Endothelial cell of umbilical vein (primary cell): ENCODE results near the gene HCK. TPM values are rescaled to one million over a fixed set of nuclear protein-coding genes. Genes with fewer than 3 reads are reported as not detected.

Experiments
- BruUV-seq: library from RNA; stranded (reverse); fragments of 400-500 nt; replicated peaks from 2 replicates; lab custom pipeline; 2021; lab: Mats Ljungman, UMichigan
- CTCF ChIA-PET: fragments of 300-600, 350-600 bp; sonication (Branson Sonifier 250); formaldehyde crosslinking; loops from one replicate; lab custom pipeline; 2021; ENCODE audit warnings: antibody characterized with exemption, inconsistent platforms; lab: Charles Lee
- POLR2A ChIA-PET: fragments of 300-600, 350-600 bp; sonication (Branson Sonifier 250); formaldehyde crosslinking; loops from one replicate; lab custom pipeline; 2021; ENCODE audit warnings: antibody characterized with exemption, inconsistent platforms; lab: Charles Lee
- DNase-seq: peaks from one replicate; pipeline ENCODE4 v3.0.0-alpha.2; 2011; ENCODE audit warnings: low read depth, low spot score
- FAIRE-seq: peaks from 2 replicates; lab custom pipeline; 2011; peaks lifted over from hg19 to GRCh38; lab: Jason Lieb, UNC
- H2AFZ ChIP-seq: 2 replicates; pipeline ENCODE4 v1.6.0; 2012; ENCODE audit warnings: low read depth, low read length, control low read depth, inconsistent platforms
- H3K27ac ChIP-seq: 2 replicates; pipeline ENCODE4 v1.5.1; 2011; ENCODE audit warnings: low read depth, mild to moderate bottlenecking, control low read depth, low read length, moderate library complexity; ENCODE audit not compliant: insufficient read depth
- H3K27me3 ChIP-seq, 2 experiments: 2 replicates each; pipeline versions ENCODE4 v1.6.0 to v1.6.1; 2011; ENCODE audit warnings: low read length in 2 of 2, mixed read lengths in 1 of 2; ENCODE audit not compliant: control insufficient read depth in 2 of 2, insufficient read depth in 2 of 2
- H3K36me3 ChIP-seq, 2 experiments: 2 replicates in 1 of 2; 3 replicates in 1 of 2; pipeline ENCODE4 v1.5.1; 2011; ENCODE audit warnings: low read length in 2 of 2, mild to moderate bottlenecking in 1 of 2, moderate library complexity in 1 of 2; ENCODE audit not compliant: control insufficient read depth in 2 of 2, insufficient read depth in 2 of 2; ENCODE audit errors: extremely low read depth in 1 of 2
- H3K4me1 ChIP-seq: 3 replicates; pipeline ENCODE4 v1.5.1; 2011; ENCODE audit warnings: mild to moderate bottlenecking, low read length; ENCODE audit not compliant: control insufficient read depth, insufficient read depth; ENCODE audit errors: extremely low read depth
- H3K4me2 ChIP-seq: 2 replicates; pipeline ENCODE4 v1.6.1; 2011; ENCODE audit warnings: low read length, control low read depth, mixed read lengths; ENCODE audit not compliant: insufficient read depth
- H3K4me3 ChIP-seq, 3 experiments: fragments of 200-600 bp in 1 of 3; sonication (generic), shearing (Covaris generic) in 1 of 3; replicated peaks in 1 of 3; 2 replicates each; pipeline ENCODE4 v1.5.1; 2011 to 2016; ENCODE audit warnings: control low read depth in 3 of 3, low read length in 3 of 3, mild to moderate bottlenecking in 2 of 3, inconsistent platforms in 1 of 3, low read depth in 1 of 3, moderate library complexity in 1 of 3; ENCODE audit not compliant: insufficient read depth in 1 of 3
- H3K79me2 ChIP-seq: 2 replicates; pipeline ENCODE4 v1.6.0; 2012; ENCODE audit warnings: low read length, inconsistent platforms; ENCODE audit not compliant: control insufficient read depth, insufficient read depth
- H3K9ac ChIP-seq: replicated peaks from 2 replicates; pipeline ENCODE3; 2011; ENCODE audit warnings: low read length, control low read depth; ENCODE audit not compliant: insufficient read depth; ENCODE audit errors: extremely low read depth
- H3K9me1 ChIP-seq: replicated peaks from 3 replicates; pipeline ENCODE4 v1.6.0; 2011; ENCODE audit warnings: mild to moderate bottlenecking, low read length; ENCODE audit not compliant: control insufficient read depth, insufficient read depth; ENCODE audit errors: extremely low read depth
- H3K9me3 ChIP-seq: replicated peaks from 2 replicates; pipeline ENCODE4 v1.5.1; 2012; ENCODE audit warnings: low read length, inconsistent platforms; ENCODE audit not compliant: control insufficient read depth, insufficient read depth
- H4K20me1 ChIP-seq: replicated peaks from 2 replicates; pipeline ENCODE3; 2011; ENCODE audit warnings: mild to moderate bottlenecking, low read length; ENCODE audit not compliant: control insufficient read depth, insufficient read depth; ENCODE audit errors: extremely low read depth
- EZH2 ChIP-seq: IDR thresholded peaks from 2 replicates; pipeline ENCODE4 v1.6.1; 2012; ENCODE audit warnings: borderline replicate concordance, low read depth, mild to moderate bottlenecking, moderate library complexity, low read length, inconsistent platforms; ENCODE audit not compliant: severe bottlenecking
- FOS ChIP-seq: IDR thresholded peaks from 2 replicates; pipeline ENCODE4 v1.6.1; 2011; ENCODE audit warnings: mild to moderate bottlenecking, low read length, moderate library complexity, borderline replicate concordance; ENCODE audit not compliant: insufficient read depth
- GATA2 ChIP-seq: IDR thresholded peaks from 2 replicates; pipeline ENCODE4 v1.7.0; 2011; ENCODE audit warnings: low read depth, mild to moderate bottlenecking, moderate library complexity, mixed read lengths, low read length; ENCODE audit not compliant: insufficient read length, insufficient read depth
- JUN ChIP-seq: IDR thresholded peaks from 2 replicates; pipeline ENCODE4 v1.6.1; 2011; ENCODE audit warnings: borderline replicate concordance, low read depth; ENCODE audit not compliant: insufficient read length, insufficient read depth
- MAX ChIP-seq: IDR thresholded peaks from 2 replicates; pipeline ENCODE4 v1.6.1; 2011; ENCODE audit not compliant: insufficient read depth, insufficient read length
- MYC ChIP-seq: IDR thresholded peaks from one replicate; pipeline ENCODE4 v1.6.1; 2011; ENCODE audit warnings: mild to moderate bottlenecking, low read depth, low read length
- POLR2A ChIP-seq: IDR thresholded peaks from 2 replicates; pipeline ENCODE4 v1.6.1; 2012; ENCODE audit warnings: low read depth, mild to moderate bottlenecking, control low read depth, low read length
- POLR2AphosphoS5 ChIP-seq: IDR thresholded peaks from 2 replicates; pipeline ENCODE4 v1.6.1; 2012; ENCODE audit warnings: low read depth, mild to moderate bottlenecking, control low read depth, low read length, moderate library complexity; ENCODE audit not compliant: insufficient read depth
- dilution Hi-C: fragments of 300-500 bp; cut with MboI; formaldehyde crosslinking; loops from one replicate; pipeline ENCODE4 v1.15.0; 2019; ENCODE audit warnings: low sequenced_read_pairs; ENCODE audit not compliant: extremely low pct_ligation_motif_present
- intact Hi-C: fragments of 100-400 bp; cut with micrococcal nuclease; formaldehyde crosslinking; loops from one replicate; pipeline ENCODE4 v1.10.0; 2022
- polyA plus RNA-seq, 4 experiments: library from polyadenylated mRNA; depleted of rRNA in 3 of 4; stranded (reverse) in 3 of 4; unstranded in 1 of 4; fragments of >200 nt; gene quantifications; 2 replicates each; pipeline versions ENCODE4 v1.2.1 to v1.2.3, GENCODE V29; 2011 to 2012; ENCODE audit warnings: missing spikeins in 1 of 4
- total RNA-seq: library from RNA; stranded (reverse); gene quantifications from 2 replicates; pipeline ENCODE4 v1.2.3, GENCODE V29; 2021
- TF ChIP-seq, protein P1 (sequence below), 2 donors: IDR thresholded peaks; 1 replicate in 1 of 2; 2 replicates in 1 of 2; pipeline ENCODE4 v1.5.1; 2011; ENCODE audit warnings: low read length in 2 of 2, mild to moderate bottlenecking in 2 of 2, moderate library complexity in 2 of 2, control low read depth in 1 of 2, inconsistent platforms in 1 of 2, low read depth in 1 of 2; ENCODE audit not compliant: insufficient read depth in 1 of 2; ENCODE audit errors: extremely low read depth in 1 of 2

Gene HCK
- total and polyA plus RNA-seq, 2 donors (not counting 3 experiments of a cell fraction or from before 2014, with no cell fraction given), result not detected

DNA sequence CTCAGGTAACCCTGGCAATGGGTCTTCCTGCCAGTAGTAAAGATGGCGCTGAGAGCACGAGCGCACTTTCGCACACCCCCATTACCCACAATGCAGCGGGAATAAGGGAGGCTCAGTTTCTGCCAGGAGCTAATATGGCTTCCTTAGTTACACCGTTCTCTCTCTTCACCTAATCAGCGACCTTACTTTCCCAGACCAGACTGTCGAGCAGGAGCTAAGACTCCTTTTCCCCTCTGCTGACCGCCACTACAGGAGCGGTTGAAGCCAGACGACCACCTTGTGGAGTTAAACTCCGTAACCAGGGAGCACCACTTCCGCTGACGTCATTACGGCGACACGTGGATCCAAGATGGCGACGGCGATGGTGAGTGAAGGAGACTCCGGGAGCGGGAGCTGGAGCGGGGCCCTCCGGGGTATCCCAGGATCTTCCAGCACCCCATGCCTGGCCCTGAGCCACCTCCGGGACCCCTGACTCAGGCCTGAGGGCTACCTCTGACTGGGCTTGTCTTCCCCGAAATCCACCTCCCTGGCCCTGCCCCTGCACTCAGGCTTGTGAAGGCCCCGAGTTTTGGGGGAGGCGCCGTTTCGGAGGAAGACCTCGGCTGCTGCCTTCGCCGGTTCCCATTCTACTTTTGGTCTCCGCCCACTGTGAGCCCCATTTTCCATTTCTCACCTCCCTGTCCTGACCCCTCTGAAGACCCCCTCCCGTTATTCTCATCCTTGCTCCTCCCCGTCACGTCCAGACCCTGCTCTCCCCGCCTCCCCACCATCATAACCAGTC is 57.5 kb downstream of the HCK start, which contains the start of gene TM9SF4:
Gene TM9SF4, plus strand, starts transcription at position 323 of the 781 bp plus-strand sequence. Its CDS starts 27 bp downstream, at position 350.
- ChIA-PET CTCF (interaction anchor here (0.6 to 1.3 kb wide), 4 partner anchors 9 to 222 kb away, joined by 3 to 4 read pairs (median 4); no protein-coding TSS in a partner anchor), POLR2A (interaction anchor here (0.6 kb wide), 1 partner anchor 9 kb away, joined by 3 read pairs; no protein-coding TSS in a partner anchor)
- Histone ChIP-seq H3K9me1 (no peaks in the 10 kb centered on the region), H3K79me2 (peaks cover 46% of the 10 kb centered on the region), H3K4me2 (peak within 1 kb of the TSS; percentile 83), H3K27me3 (no peaks in the 10 kb centered on the region), H3K4me1 (peaks cover 9% of the 10 kb centered on the region), H2AFZ (peak within 1 kb of the TSS; percentile 76), H3K9me3 (no peaks in the 10 kb centered on the region), H3K27ac (peak within 1 kb of the TSS; percentile 96), H3K36me3 (no peaks in the 10 kb centered on the region), H3K4me3 (peak within 1 kb of the TSS; percentile 25 to 79 (median 75)), H4K20me1 (no peaks in the 10 kb centered on the region), H3K9ac (peak within 1 kb of the TSS; percentile 97)
- peak; percentile 91 for FAIRE-seq
- intact Hi-C loops (no loop called here), dilution Hi-C loops (no loop called here)
- DNase-seq, result peak; percentile 94
- TF ChIP-seq EZH2 (no peak), JUN (peak; percentile 68), GATA2 (no peak), MYC (peak; percentile 86), POLR2A (peak; percentile 86), FOS (peak; percentile 23), POLR2AphosphoS5 (peak; percentile 93), MAX (peak; percentile 42)
- TF ChIP-seq, protein P1, sequence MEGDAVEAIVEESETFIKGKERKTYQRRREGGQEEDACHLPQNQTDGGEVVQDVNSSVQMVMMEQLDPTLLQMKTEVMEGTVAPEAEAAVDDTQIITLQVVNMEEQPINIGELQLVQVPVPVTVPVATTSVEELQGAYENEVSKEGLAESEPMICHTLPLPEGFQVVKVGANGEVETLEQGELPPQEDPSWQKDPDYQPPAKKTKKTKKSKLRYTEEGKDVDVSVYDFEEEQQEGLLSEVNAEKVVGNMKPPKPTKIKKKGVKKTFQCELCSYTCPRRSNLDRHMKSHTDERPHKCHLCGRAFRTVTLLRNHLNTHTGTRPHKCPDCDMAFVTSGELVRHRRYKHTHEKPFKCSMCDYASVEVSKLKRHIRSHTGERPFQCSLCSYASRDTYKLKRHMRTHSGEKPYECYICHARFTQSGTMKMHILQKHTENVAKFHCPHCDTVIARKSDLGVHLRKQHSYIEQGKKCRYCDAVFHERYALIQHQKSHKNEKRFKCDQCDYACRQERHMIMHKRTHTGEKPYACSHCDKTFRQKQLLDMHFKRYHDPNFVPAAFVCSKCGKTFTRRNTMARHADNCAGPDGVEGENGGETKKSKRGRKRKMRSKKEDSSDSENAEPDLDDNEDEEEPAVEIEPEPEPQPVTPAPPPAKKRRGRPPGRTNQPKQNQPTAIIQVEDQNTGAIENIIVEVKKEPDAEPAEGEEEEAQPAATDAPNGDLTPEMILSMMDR (IDR thresholded peaks at IDR 0.05; ENCODE audit: extremely low read depth in 1 of 2, insufficient read depth in 1 of 2, low read depth in 1 of 2, low read length in 2 of 2), result no peak
- BruUV-seq, result TSS peak; percentile 45
